ENCODE data around the gene MAPK7.

The MAPK7 gene

DNA sequence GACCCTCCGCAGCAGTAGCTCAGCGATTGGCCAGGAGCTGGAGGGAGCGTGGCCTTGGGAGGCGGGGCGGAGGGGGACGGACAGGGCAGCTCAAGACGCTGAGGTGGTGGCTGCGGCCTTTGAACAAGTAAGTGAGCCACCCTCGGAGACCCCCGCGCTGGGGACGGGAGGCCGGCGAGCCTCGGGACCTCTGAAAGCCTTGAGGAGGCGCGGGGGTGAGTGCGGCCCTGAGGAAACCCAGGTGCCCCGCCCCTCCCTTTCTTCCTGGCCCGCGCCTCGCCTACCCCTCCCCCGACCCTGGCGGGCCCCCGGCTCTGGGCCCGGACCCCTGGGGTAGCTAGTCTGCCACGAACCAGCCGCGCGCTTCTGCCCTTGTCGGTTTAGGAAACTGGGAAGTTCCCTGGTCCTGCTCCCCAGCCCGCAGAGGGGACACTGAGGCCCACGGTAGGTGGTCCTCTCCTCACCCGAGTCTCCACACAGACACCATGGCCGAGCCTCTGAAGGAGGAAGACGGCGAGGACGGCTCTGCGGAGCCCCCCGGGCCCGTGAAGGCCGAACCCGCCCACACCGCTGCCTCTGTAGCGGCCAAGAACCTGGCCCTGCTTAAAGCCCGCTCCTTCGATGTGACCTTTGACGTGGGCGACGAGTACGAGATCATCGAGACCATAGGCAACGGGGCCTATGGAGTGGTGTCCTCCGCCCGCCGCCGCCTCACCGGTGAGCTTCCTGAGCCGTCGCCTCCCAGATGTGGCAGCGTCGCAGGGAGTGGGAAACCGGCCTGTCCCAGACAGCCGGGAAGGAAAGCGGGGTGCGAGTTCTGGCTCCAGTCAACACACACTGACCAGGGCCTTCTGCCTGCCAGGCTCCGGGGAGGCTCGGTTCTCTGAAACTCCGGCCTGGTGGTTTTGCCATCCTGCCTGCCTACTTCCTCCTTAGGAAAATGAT is at the start of gene MAPK7:
Gene MAPK7, plus strand, starts transcription at position 83 of the 945 bp plus-strand sequence. Its CDS starts 403 bp downstream, at position 486.
- peak within 1 kb of the TSS; percentile 71 for H3K4me3 ChIP-seq (ENCODE audit: low read depth, low read length)
- no peak for TF ChIP-seq CTCF (IDR thresholded peaks at IDR 0.05; ENCODE audit: low read depth, low read length, missing control alignments)
- no peak for DNase-seq (ENCODE audit: low read depth)

GRCh38 chr17:19329136-19329535 is 49.2 kb upstream of the MAPK7 start:
- no peak for TF ChIP-seq CTCF (IDR thresholded peaks at IDR 0.05; ENCODE audit: low read depth, low read length, missing control alignments)
- DNase-seq (ENCODE audit: low read depth) = no peak

GRCh38 chr17:19329839-19330238 is 48.5 kb upstream of the MAPK7 start:
- no peak for DNase-seq (ENCODE audit: low read depth)
- TF ChIP-seq CTCF (IDR thresholded peaks at IDR 0.05; ENCODE audit: low read depth, low read length, missing control alignments) = no peak
- no peak overlapping the region for H3K4me3 ChIP-seq (ENCODE audit: low read depth, low read length)

More at GRCh38 chr17:19329136-19329535, 49.2 kb upstream of the MAPK7 start:
- H3K4me3 ChIP-seq (ENCODE audit: low read depth, low read length) = no peak overlapping the region

DNA sequence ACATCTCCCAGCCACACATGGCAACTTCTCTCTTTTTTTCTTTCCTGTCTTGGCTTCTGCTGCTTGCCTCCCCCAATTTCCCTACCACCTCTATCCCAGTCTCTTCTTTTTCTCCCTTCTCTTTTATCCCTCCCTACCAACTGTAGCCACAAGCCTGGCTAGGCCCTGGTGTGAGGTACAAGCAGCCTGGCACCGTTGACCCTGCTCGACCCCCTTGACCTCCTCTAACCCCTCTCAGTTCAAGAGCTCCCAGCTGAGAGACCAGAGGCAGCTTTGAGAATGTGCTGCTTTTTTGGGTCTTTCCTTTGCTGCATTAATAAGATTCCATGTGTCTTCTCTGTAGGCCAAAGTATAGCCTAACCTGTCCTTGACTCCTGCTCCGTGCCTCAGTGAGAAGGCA is 48.0 kb upstream of the MAPK7 start:
- no peak for TF ChIP-seq CTCF (IDR thresholded peaks at IDR 0.05; ENCODE audit: low read depth, low read length, missing control alignments)
- no peak overlapping the region for H3K4me3 ChIP-seq (ENCODE audit: low read depth, low read length)
- no peak for DNase-seq (ENCODE audit: low read depth)

DNA sequence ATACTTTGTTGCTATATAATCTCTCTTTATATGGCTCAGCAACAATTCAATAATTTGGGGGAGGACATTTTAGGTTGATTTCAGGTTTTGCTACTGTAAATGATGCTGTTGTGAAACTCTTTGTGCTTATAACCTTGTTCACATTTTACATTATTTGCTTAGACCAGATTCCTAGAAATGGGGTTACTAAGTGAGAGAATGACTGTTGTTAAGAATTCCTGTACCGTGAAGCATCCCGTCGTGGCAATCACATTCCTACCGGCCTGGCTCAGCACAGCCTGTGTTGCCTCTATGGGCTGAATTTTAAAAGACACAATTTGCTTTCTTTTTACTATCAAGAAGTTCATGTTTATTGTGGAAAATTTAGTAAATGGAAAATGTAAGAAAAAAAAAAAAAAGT is 47.2 kb upstream of the MAPK7 start:
- no peak for DNase-seq (ENCODE audit: low read depth)
- H3K4me3 ChIP-seq (ENCODE audit: low read depth, low read length) = no peak overlapping the region
- no peak for TF ChIP-seq CTCF (IDR thresholded peaks at IDR 0.05; ENCODE audit: low read depth, low read length, missing control alignments)

GRCh38 chr17:19331543-19332245 is 46.6 kb upstream of the MAPK7 start:
- TF ChIP-seq CTCF (IDR thresholded peaks at IDR 0.05; ENCODE audit: low read depth, low read length, missing control alignments) = no peak
- no peak overlapping the region for H3K4me3 ChIP-seq (ENCODE audit: low read depth, low read length)
- no peak for DNase-seq (ENCODE audit: low read depth)

All from GM12864 (cell line).